Heart left ventricle (tissue), 13 donors: Measurements from ENCODE around the gene PPIL1.
A peak's percentile ranks its signal among the peaks of the same experiment; 100 is the strongest.

Source experiments
- POLR2A ChIP-seq, 2 donors: fragments of 450-650 bp; IDR thresholded peaks; one replicate each; pipeline ENCODE4 v1.6.1; 2017; ENCODE audit warnings: antibody characterized with exemption in 2 of 2, mild to moderate bottlenecking in 2 of 2, moderate library complexity in 2 of 2
- TF ChIP-seq, protein P1 (sequence below), 12 donors: fragments of 200-600 bp; sonication (generic) in 4 of 12; IDR thresholded peaks; one replicate each; pipeline versions ENCODE4 v1.5.0 to v1.8.0; 2018 to 2022; ENCODE audit warnings: antibody characterized with exemption in 12 of 12, mild to moderate bottlenecking in 5 of 12
- donor health status: ischemic (EF 13 %, LVEDD 7.1; RV severe dilation, severe dysfunction).
- donor health status: DM: no; HTN: yes; CAD: no.
- donor health status: DM: no; HTN: no; CAD: no.
- donor health status: ischemic (EF 25% LVEDD 6.9; RV normal size, moderate dysfunction).
- donor health status: ischemic (EF 25% LVEDD 5.7; RV mildly dilated, moderate dysfunction).
- donor health status: ischemic (EF 35%, LVEDD 5.7; RV mildly dilated, moderate dysfunction).
- donor health status: nonischemic (EF 11% LVEDD 7.7; RV severe dilation, severe dysfunction).
- donor health status: DM: yes; HTN: yes; CAD: no.
- donor health status: PGD.
- donor health status: ischemic (EF 29% LVEDD 5.4; RV normal size, mild dysfunction).
- donor health status: nonischemic (EF 23%, LVEDD 6.1; RV moderate dilation, normal function).

DNA sequence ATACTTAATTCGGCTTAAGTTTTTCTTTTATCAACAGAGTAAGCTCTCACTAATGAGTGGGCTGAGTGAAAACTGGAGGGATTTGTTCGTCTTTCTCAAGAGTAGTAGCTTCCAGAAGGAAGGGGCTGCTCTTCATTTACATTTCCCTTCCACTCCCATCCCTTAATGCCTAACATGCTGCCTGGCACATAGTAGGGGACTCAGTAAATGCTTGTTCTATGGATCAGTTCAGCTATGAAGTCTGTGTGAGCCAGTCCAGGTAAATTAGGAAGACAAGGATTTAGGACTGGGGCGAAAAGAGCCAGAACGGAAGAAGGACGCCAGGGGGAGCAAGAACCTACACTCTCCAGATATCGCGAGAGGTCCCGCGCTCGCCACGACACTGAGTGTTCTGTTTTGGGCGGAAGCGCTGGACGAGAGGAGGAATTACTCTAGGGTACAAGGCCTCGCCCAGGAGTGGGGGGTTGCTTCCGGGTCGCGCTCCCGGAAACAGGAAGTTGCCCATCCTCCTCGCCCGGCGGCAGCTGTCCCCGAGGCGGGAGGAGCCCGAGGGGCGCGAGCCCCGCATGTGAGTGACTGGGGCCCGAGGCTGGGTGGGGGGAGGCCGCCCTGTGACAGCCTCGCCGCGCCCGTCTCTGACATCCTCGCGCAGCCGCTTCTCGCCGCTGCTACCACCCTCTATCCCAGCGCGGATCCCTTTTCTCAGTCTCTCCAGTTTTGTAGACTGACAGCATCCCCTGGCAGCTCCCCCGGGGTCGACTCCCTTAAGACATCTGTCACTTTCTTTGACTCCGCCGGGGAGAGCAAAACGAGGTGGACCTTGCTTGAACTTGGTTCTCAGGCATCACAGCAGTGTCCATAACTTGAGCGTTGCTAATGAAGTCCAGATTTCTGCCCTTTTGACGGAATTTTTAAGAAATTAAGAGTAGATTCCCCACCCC is 11.1 kb upstream of the PPIL1 start, which contains the start of gene C6orf89:
- TF ChIP-seq, protein P1, sequence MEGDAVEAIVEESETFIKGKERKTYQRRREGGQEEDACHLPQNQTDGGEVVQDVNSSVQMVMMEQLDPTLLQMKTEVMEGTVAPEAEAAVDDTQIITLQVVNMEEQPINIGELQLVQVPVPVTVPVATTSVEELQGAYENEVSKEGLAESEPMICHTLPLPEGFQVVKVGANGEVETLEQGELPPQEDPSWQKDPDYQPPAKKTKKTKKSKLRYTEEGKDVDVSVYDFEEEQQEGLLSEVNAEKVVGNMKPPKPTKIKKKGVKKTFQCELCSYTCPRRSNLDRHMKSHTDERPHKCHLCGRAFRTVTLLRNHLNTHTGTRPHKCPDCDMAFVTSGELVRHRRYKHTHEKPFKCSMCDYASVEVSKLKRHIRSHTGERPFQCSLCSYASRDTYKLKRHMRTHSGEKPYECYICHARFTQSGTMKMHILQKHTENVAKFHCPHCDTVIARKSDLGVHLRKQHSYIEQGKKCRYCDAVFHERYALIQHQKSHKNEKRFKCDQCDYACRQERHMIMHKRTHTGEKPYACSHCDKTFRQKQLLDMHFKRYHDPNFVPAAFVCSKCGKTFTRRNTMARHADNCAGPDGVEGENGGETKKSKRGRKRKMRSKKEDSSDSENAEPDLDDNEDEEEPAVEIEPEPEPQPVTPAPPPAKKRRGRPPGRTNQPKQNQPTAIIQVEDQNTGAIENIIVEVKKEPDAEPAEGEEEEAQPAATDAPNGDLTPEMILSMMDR (IDR thresholded peaks at IDR 0.05) = peak; percentile 73 to 94 (median 87)
- peak in 1 of 2 donors; percentile 75 for TF ChIP-seq POLR2A (IDR thresholded peaks at IDR 0.05)
